ENCODE measurements around the gene HK1.

HK1 gene

DNA sequence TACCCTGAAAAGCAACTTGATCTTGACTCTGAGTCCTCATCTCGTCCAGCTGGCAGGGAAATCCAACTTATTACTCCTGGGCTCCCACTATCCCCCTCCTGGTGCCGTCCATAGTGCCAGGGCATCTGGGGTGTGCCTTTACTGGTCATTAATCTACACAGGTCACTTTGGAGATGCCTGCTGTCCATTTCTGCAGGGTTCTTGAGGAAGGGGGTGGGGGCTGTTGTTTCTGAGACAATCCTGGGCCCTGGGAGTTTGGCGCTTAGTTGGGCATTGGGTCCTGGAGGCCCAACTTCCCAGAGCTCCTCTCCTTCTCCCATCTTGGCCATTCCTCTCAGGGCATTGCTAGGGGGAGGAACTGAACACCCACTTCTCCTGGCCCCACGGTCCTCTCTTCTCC is 144.4 kb downstream of the HK1 start:
- H3K4me3 ChIP-seq (ENCODE audit: low read length), result no peak overlapping the region
- H3K4me2 ChIP-seq (ENCODE audit: low read length), result no peak overlapping the region

DNA sequence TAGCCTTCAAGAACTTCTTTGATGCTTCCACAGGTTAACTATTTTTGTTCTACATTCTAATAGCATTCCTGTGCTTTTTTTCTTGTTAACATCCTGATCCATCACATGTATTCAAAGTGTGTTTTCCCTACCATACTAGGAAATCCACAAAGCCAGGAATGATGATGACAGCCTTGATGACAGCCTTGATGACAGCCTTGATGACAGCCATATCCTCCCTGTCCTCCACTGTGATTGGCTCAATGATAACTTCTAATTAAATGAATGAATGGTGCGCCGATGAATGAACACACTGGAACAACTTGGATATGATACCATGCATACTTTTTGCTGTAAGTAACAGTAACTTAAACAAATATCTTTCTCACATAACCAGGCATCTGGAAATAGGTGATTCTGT is 146.7 kb downstream of the HK1 start:
- Histone ChIP-seq H2AFZ (ENCODE audit: low read depth, low read length) (no peak overlapping the region), H3K9me3 (ENCODE audit: insufficient read depth, low read length) (no peaks in the 10 kb centered on the region), H3K4me3 (ENCODE audit: low read length) (no peak overlapping the region), H3K4me1 (ENCODE audit: low read length) (no peaks in the 10 kb centered on the region), H3K27ac (ENCODE audit: low read length) (no peak overlapping the region), H4K20me1 (ENCODE audit: insufficient read depth, low read length) (no peaks in the 10 kb centered on the region), H3K9ac (ENCODE audit: low read length) (no peak overlapping the region), H3K4me2 (ENCODE audit: low read length) (no peak overlapping the region), H3K36me3 (replicated peaks; ENCODE audit: low read depth, low read length) (no peaks in the 10 kb centered on the region), H3K79me2 (ENCODE audit: low read length) (no peaks in the 10 kb centered on the region), H3K27me3 (ENCODE audit: low read depth, low read length) (no peaks in the 10 kb centered on the region)
- TF ChIP-seq EZH2phosphoT487 (IDR thresholded peaks at IDR 0.05; ENCODE audit: low read depth), result no peak
- TF ChIP-seq, protein P1, sequence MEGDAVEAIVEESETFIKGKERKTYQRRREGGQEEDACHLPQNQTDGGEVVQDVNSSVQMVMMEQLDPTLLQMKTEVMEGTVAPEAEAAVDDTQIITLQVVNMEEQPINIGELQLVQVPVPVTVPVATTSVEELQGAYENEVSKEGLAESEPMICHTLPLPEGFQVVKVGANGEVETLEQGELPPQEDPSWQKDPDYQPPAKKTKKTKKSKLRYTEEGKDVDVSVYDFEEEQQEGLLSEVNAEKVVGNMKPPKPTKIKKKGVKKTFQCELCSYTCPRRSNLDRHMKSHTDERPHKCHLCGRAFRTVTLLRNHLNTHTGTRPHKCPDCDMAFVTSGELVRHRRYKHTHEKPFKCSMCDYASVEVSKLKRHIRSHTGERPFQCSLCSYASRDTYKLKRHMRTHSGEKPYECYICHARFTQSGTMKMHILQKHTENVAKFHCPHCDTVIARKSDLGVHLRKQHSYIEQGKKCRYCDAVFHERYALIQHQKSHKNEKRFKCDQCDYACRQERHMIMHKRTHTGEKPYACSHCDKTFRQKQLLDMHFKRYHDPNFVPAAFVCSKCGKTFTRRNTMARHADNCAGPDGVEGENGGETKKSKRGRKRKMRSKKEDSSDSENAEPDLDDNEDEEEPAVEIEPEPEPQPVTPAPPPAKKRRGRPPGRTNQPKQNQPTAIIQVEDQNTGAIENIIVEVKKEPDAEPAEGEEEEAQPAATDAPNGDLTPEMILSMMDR (IDR thresholded peaks at IDR 0.05; ENCODE audit: low read depth, low read length), result no peak

More for the DNA sequence above, 144.4 kb downstream of the HK1 start:
- Histone ChIP-seq H4K20me1 (ENCODE audit: insufficient read depth, low read length) (no peaks in the 10 kb centered on the region), H2AFZ (ENCODE audit: low read depth, low read length) (no peak overlapping the region), H3K27ac (ENCODE audit: low read length) (no peak overlapping the region), H3K4me1 (ENCODE audit: low read length) (no peaks in the 10 kb centered on the region), H3K36me3 (replicated peaks; ENCODE audit: low read depth, low read length) (no peaks in the 10 kb centered on the region), H3K27me3 (ENCODE audit: low read depth, low read length) (no peaks in the 10 kb centered on the region), H3K9me3 (ENCODE audit: insufficient read depth, low read length) (no peaks in the 10 kb centered on the region), H3K79me2 (ENCODE audit: low read length) (no peaks in the 10 kb centered on the region), H3K9ac (ENCODE audit: low read length) (no peak overlapping the region)
- TF ChIP-seq, protein P1 (IDR thresholded peaks at IDR 0.05; ENCODE audit: low read depth, low read length), result no peak
- TF ChIP-seq EZH2phosphoT487 (IDR thresholded peaks at IDR 0.05; ENCODE audit: low read depth), result no peak

DNA sequence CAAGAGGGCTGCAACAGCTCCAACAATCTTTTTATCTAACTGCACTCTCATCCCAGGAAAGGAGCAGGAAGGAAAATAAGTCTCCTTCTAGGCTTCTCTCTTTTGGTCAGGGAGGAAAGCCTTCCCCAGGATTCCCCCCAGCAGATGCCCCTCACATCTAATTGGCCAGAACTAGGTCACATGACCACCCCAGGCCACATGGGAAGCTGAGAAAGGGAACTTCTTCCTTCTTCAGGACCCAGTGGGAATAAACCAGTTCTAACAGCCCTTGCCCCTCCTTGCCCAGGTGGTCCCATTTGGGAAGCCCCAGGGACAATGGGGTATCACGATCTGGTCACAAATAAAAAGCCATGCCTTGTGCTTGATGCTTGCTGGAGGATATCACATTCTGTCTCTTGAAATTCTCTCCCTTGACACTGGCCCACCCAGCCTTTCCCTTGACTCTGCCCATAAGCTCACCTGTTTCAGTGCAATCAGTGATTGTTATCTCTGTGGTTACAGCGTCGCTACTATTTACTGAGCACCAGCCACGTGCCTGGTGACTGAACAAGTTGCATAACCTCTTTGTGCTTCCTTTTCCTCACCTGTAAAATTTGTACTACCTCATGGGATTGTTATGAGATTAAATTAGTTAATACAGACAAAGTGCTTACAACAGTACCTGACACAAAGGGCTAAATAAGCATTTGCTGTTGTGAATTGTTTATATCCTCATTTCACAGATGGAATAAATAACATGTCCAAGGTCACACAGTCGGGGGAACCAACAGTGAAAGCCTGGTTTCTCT is 147.4 kb downstream of the HK1 start:
- no peaks in the 10 kb centered on the region for H3K27me3 ChIP-seq (ENCODE audit: low read depth, low read length)
- no peak overlapping the region for H3K27ac ChIP-seq (ENCODE audit: low read length)
- H3K79me2 ChIP-seq (ENCODE audit: low read length), result no peaks in the 10 kb centered on the region
- no peak overlapping the region for H3K4me2 ChIP-seq (ENCODE audit: low read length)
- TF ChIP-seq, protein P1 (IDR thresholded peaks at IDR 0.05; ENCODE audit: low read depth, low read length), result no peak
- no peak for TF ChIP-seq EZH2phosphoT487 (IDR thresholded peaks at IDR 0.05; ENCODE audit: low read depth)
- no peak overlapping the region for H3K4me3 ChIP-seq (ENCODE audit: low read length)
- H3K4me1 ChIP-seq (ENCODE audit: low read length), result no peaks in the 10 kb centered on the region
- H2AFZ ChIP-seq (ENCODE audit: low read depth, low read length), result 0 out of 2 replicates have a peak overlapping the region, but pooled peaks have one; percentile 23
- H3K36me3 ChIP-seq (replicated peaks; ENCODE audit: low read depth, low read length), result no peaks in the 10 kb centered on the region
- H4K20me1 ChIP-seq (ENCODE audit: insufficient read depth, low read length), result no peaks in the 10 kb centered on the region
- H3K9me3 ChIP-seq (ENCODE audit: insufficient read depth, low read length), result no peaks in the 10 kb centered on the region
- no peak overlapping the region for H3K9ac ChIP-seq (ENCODE audit: low read length)

DNA sequence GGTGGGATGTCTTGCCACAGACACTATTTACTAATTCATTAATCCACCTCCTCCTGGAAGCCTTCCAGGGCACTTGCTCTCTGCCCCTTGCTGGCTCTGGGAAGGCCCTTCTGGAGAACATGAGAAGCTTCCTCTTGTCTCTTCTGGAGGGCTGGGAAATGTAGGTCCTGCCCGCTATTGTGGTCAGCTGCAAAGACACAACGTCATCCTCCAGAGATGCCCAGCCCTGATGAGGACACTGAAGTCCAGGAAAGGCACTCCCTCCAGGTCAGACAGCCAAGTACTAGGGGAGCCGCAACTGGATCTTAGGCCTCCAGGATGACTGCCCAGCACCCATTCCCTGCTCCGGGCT is 148.1 kb downstream of the HK1 start:
- H3K27ac ChIP-seq (ENCODE audit: low read length), result no peak overlapping the region
- H3K9ac ChIP-seq (ENCODE audit: low read length), result no peak overlapping the region
- no peak for TF ChIP-seq EZH2phosphoT487 (IDR thresholded peaks at IDR 0.05; ENCODE audit: low read depth)
- TF ChIP-seq, protein P1 (IDR thresholded peaks at IDR 0.05; ENCODE audit: low read depth, low read length), result no peak
- H3K27me3 ChIP-seq (ENCODE audit: low read depth, low read length), result no peaks in the 10 kb centered on the region
- no peak overlapping the region for H3K4me2 ChIP-seq (ENCODE audit: low read length)
- no peaks in the 10 kb centered on the region for H3K4me1 ChIP-seq (ENCODE audit: low read length)
- H2AFZ ChIP-seq (ENCODE audit: low read depth, low read length), result no peak overlapping the region
- H3K36me3 ChIP-seq (replicated peaks; ENCODE audit: low read depth, low read length), result no peaks in the 10 kb centered on the region
- no peaks in the 10 kb centered on the region for H3K9me3 ChIP-seq (ENCODE audit: insufficient read depth, low read length)
- no peaks in the 10 kb centered on the region for H4K20me1 ChIP-seq (ENCODE audit: insufficient read depth, low read length)
- H3K79me2 ChIP-seq (ENCODE audit: low read length), result no peaks in the 10 kb centered on the region
- no peak overlapping the region for H3K4me3 ChIP-seq (ENCODE audit: low read length)
